HL-60 (cell line): ENCODE data around the gene USP19.

Experiments used
- CTCF ChIP-seq: IDR thresholded peaks from one replicate; pipeline ENCODE4 v1.5.1; 2011; ENCODE audit warnings: low read length, control low read depth, inconsistent platforms; ENCODE audit not compliant: insufficient read depth
- GABPA ChIP-seq: IDR thresholded peaks from 2 replicates; pipeline ENCODE4 v1.6.1; 2012; ENCODE audit warnings: low read depth
- POLR2AphosphoS5 ChIP-seq: IDR thresholded peaks from 2 replicates; pipeline ENCODE4 v1.6.1; 2012; ENCODE audit warnings: low read depth
- SPI1 ChIP-seq: IDR thresholded peaks from 2 replicates; pipeline ENCODE4 v1.6.1; 2012; ENCODE audit warnings: low read depth, mild to moderate bottlenecking, borderline replicate concordance
- TF ChIP-seq, protein P1 (sequence below): IDR thresholded peaks from 2 replicates; pipeline ENCODE4 v1.6.1; 2012; ENCODE audit warnings: low read depth; ENCODE audit not compliant: insufficient replicate concordance

DNA sequence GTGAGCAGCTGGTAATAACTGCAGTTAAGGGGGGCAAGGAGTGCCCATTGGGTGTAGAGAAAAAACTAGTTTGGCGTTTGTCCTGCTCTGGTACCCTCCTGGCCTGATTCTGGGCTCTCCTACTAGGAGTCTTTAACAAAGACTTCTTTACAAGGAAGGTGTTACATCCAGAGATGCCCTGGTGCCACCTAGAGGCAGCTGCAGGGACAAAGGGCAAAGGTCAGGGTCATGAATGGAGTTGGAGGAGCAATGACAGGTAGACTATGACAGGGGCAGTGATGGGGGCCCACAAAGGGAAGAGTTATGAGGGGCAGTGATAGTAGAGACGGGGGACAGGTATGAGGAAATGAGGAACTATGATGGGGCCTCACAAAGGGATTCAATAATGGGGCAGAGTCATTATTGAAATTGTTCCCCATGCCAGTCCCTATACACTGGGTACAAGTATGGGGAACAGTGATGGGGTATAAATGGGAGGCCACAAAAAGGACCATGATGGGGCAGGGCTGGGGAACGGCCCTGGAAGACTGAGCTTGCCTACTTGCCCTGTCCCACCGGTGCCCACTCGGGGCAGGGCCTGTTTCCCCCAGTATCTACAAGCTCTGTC, 37.6 kb upstream of the USP19 start:
- TF ChIP-seq CTCF: peak; percentile 27
- TF ChIP-seq POLR2AphosphoS5: no peak
- no peak for TF ChIP-seq SPI1
- no peak for TF ChIP-seq GABPA
- TF ChIP-seq, protein P1, sequence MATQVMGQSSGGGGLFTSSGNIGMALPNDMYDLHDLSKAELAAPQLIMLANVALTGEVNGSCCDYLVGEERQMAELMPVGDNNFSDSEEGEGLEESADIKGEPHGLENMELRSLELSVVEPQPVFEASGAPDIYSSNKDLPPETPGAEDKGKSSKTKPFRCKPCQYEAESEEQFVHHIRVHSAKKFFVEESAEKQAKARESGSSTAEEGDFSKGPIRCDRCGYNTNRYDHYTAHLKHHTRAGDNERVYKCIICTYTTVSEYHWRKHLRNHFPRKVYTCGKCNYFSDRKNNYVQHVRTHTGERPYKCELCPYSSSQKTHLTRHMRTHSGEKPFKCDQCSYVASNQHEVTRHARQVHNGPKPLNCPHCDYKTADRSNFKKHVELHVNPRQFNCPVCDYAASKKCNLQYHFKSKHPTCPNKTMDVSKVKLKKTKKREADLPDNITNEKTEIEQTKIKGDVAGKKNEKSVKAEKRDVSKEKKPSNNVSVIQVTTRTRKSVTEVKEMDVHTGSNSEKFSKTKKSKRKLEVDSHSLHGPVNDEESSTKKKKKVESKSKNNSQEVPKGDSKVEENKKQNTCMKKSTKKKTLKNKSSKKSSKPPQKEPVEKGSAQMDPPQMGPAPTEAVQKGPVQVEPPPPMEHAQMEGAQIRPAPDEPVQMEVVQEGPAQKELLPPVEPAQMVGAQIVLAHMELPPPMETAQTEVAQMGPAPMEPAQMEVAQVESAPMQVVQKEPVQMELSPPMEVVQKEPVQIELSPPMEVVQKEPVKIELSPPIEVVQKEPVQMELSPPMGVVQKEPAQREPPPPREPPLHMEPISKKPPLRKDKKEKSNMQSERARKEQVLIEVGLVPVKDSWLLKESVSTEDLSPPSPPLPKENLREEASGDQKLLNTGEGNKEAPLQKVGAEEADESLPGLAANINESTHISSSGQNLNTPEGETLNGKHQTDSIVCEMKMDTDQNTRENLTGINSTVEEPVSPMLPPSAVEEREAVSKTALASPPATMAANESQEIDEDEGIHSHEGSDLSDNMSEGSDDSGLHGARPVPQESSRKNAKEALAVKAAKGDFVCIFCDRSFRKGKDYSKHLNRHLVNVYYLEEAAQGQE: no peak
